Upper lobe of left lung (tissue), 6 donors: ENCODE results near the gene C1orf226. TPM values are rescaled to one million over a fixed set of nuclear protein-coding genes. Genes with fewer than 3 reads are reported as not detected.
A peak's percentile ranks its signal among the peaks of the same experiment; 100 is the strongest.
"Not testable (repeated sequence)": the region's sequence is repeated elsewhere in the genome, so short reads cannot be mapped to it uniquely, and the experiment has no call there.

ENCODE experiments used
- ATAC-seq, 2 donors: fragments of 200-7000 bp; cut with Tn5 transposase; one replicate each; pipeline ENCODE4 v1.9.1; 2022; ENCODE audit warnings: mild to moderate bottlenecking in 2 of 2, moderate library complexity in 2 of 2; ENCODE audit not compliant: low FRiP score in 2 of 2
- DNase-seq, 2 donors: peaks; one replicate each; pipeline ENCODE4 v3.0.0-alpha.2; 2019 to 2020
- H3K27ac ChIP-seq, 4 donors: fragments of 200-600 bp; sonication (generic); one replicate each; pipeline ENCODE4 v1.5.1; 2016 to 2019
- H3K27me3 ChIP-seq, 4 donors: fragments of 200-600 bp; sonication (generic); one replicate each; pipeline ENCODE4 v1.5.1; 2017 to 2019
- H3K36me3 ChIP-seq, 4 donors: fragments of 200-600 bp; sonication (generic); one replicate each; pipeline ENCODE4 v1.5.1; 2016 to 2019
- H3K4me1 ChIP-seq, 4 donors: fragments of 200-600 bp; sonication (generic); one replicate each; pipeline ENCODE4 v1.5.1; 2018 to 2019
- H3K4me3 ChIP-seq, 4 donors: fragments of 200-600 bp; sonication (generic); one replicate each; pipeline ENCODE4 v1.5.1; 2017 to 2019; ENCODE audit warnings: mild to moderate bottlenecking in 2 of 4, moderate library complexity in 1 of 4
- H3K9me3 ChIP-seq, 4 donors: fragments of 200-600 bp; sonication (generic); one replicate each; pipeline ENCODE4 v1.5.1; 2018 to 2019
- CTCF ChIP-seq, 6 experiments: fragments of 450-650 bp in 4 of 6; fragments of 200-600 bp in 2 of 6; sonication (generic) in 2 of 6; IDR thresholded peaks; one replicate each; pipeline ENCODE4 v1.5.1; 2016 to 2019; ENCODE audit warnings: antibody characterized with exemption in 6 of 6
- EP300 ChIP-seq, 4 donors: sonication (generic); formaldehyde crosslinking; IDR thresholded peaks; one replicate each; pipeline ENCODE4 v1.5.1; 2017; ENCODE audit warnings: antibody characterized with exemption in 4 of 4, control low read depth in 2 of 4
- POLR2A ChIP-seq, 4 donors: fragments of 450-650 bp; IDR thresholded peaks; one replicate each; pipeline ENCODE4 v1.5.1; 2016 to 2017; ENCODE audit warnings: antibody characterized with exemption in 4 of 4, mild to moderate bottlenecking in 2 of 4
- POLR2AphosphoS5 ChIP-seq, 2 donors: sonication (generic); formaldehyde crosslinking; IDR thresholded peaks; one replicate each; pipeline ENCODE4 v1.5.1; 2017; ENCODE audit warnings: antibody characterized with exemption in 2 of 2
- WGBS, 2 donors: methylation state at CpG; one replicate each; pipeline ENCODE4 v1.1.5; 2017 to 2018; 5-methylcytosine and 5-hydroxymethylcytosine counted together
- small RNA-seq, 4 donors: library from RNA; depleted of rRNA; stranded (forward); fragments of <200 nt; gene quantifications; one replicate each; pipeline ENCODE3, GENCODE V24; 2016
- total RNA-seq, 6 donors: library from RNA; depleted of rRNA in 4 of 6; stranded (reverse); fragments of >200 nt in 4 of 6; gene quantifications; one replicate each; pipeline versions ENCODE4 v1.1.0 to v1.2.1, GENCODE V29; 2016 to 2021
- donor health status: DM: no; HTN: no; CAD: no; lungs with moderate emphysema.
- donor health status: DM: no; HTN: yes; CAD: no; lungs with severe emphysema.

C1orf226 gene
- total RNA-seq, 6 donors from 2014 or later, result 7.2 to 16.7 (median 10.9) TPM

- Histone ChIP-seq H3K4me1 (peaks cover 0 to 6% (median 4%) of the 10 kb centered on the region in 4 donors), H3K27ac (no peak overlapping the region), H3K9me3 (no peaks in the 10 kb centered on the region), H3K27me3 (no peaks in the 10 kb centered on the region), H3K36me3 (no peaks in the 10 kb centered on the region), H3K4me3 (no peak overlapping the region)
- WGBS, 2 donors, result 75 to 84% methylated on average over 10 of the region's 10 CpGs
- ATAC-seq (peak in 1 of 2 donors; percentile 70), DNase-seq (peak in 1 of 2 donors; percentile 22)
- no peak for TF ChIP-seq EP300 (IDR thresholded peaks at IDR 0.05)
- TF ChIP-seq POLR2AphosphoS5 (IDR thresholded peaks at IDR 0.05), result no peak
- no peak for TF ChIP-seq CTCF (IDR thresholded peaks at IDR 0.05)
- no peak for TF ChIP-seq POLR2A (IDR thresholded peaks at IDR 0.05)
These were observed 41.3 kb downstream of the C1orf226 start for GRCh38 chr1:162422662-162423375.

- no peaks in the 10 kb centered on the region for H3K27me3 ChIP-seq
- TF ChIP-seq POLR2A (IDR thresholded peaks at IDR 0.05) (no peak), EP300 (IDR thresholded peaks at IDR 0.05) (no peak), CTCF (IDR thresholded peaks at IDR 0.05) (no peak), POLR2AphosphoS5 (IDR thresholded peaks at IDR 0.05) (no peak)
- ATAC-seq (no peak), DNase-seq (no peak)
- no peaks in the 10 kb centered on the region for H3K9me3 ChIP-seq
- no peak overlapping the region for H3K27ac ChIP-seq
- H3K4me3 ChIP-seq, result no peak overlapping the region
- H3K4me1 ChIP-seq, result no peaks in the 10 kb centered on the region
- H3K36me3 ChIP-seq, result no peaks in the 10 kb centered on the region
- 93 to 98% methylated on average over 4 of the region's 4 CpGs for WGBS, 2 donors
These were observed 49.1 kb downstream of the C1orf226 start for GRCh38 chr1:162430583-162430982.

GRCh38 chr1:162432977-162433713 is 51.6 kb downstream of the C1orf226 start:
- not testable (repeated sequence) for H3K36me3 ChIP-seq, ATAC-seq, H3K27ac ChIP-seq, H3K27me3 ChIP-seq, H3K4me1 ChIP-seq, H3K4me3 ChIP-seq, H3K9me3 ChIP-seq
- peak in 1 of 2 donors; percentile 72 for DNase-seq
- 79 to 91% methylated on average over 4 to 29 of the region's 47 CpGs for WGBS, 2 donors

Small RNA genes lying within 50 kb of the gene (small RNA-seq; reads per million reads assigned to genes)
- gene MIR556 (0 reads per million in 4 donors), gene RNA5SP61 (0 reads per million in 4 donors)

Other genes with a start within 250 kb of the C1orf226 start
- not detected for gene SPATA46, start 4.9 kb upstream of the C1orf226 start, total RNA-seq
- gene SH2D1B, start 30.4 kb downstream of the C1orf226 start, total RNA-seq, result 1 to 10 TPM in 4 of 6 donors, under 1 TPM in 1, not detected in 1; 0.61 to 3.4 (median 1.1) TPM
- gene UHMK1, start 116.1 kb downstream of the C1orf226 start, total RNA-seq, result 10 to 100 TPM; 19.3 to 68.2 (median 45.6) TPM
- gene UAP1, start 180.0 kb downstream of the C1orf226 start, total RNA-seq, result 10 to 100 TPM; 12.6 to 69.0 (median 35.2) TPM